Testis (tissue), 2 donors: ENCODE measurements around the gene ZNF503.

Experiments used
- POLR2A ChIP-seq: fragments of 450-650 bp; IDR thresholded peaks from one replicate; pipeline ENCODE4 v1.6.1; 2017; ENCODE audit warnings: antibody characterized with exemption, mild to moderate bottlenecking, moderate library complexity
- TF ChIP-seq, protein P1 (sequence below), 3 experiments: fragments of 450-650 bp in 2 of 3; fragments of 200-600 bp in 1 of 3; sonication (generic) in 1 of 3; IDR thresholded peaks; one replicate each; pipeline ENCODE4 v1.5.1; 2016 to 2019; ENCODE audit warnings: antibody characterized with exemption in 3 of 3, mild to moderate bottlenecking in 2 of 3, moderate library complexity in 1 of 3

DNA sequence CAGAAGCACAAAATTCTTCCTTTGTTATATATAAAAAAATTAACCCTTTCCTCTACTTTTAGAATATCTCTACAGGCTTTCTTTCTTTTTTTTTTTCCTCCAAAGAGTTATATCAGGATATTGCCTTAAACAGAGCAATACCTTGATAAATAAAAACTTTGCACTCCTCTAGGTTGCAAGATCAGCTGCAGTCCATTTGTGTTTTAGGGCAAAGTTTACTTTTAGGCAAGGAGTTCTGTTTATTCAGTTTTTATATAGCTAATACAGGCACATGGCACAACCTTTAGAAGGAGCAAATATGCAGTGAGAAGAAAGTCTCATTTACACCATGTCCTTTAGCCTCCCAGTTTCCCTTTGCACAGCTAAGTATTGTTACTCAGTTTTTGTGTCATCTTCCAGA is 40.1 kb upstream of the ZNF503 start:
- no peak for TF ChIP-seq POLR2A
- TF ChIP-seq, protein P1, sequence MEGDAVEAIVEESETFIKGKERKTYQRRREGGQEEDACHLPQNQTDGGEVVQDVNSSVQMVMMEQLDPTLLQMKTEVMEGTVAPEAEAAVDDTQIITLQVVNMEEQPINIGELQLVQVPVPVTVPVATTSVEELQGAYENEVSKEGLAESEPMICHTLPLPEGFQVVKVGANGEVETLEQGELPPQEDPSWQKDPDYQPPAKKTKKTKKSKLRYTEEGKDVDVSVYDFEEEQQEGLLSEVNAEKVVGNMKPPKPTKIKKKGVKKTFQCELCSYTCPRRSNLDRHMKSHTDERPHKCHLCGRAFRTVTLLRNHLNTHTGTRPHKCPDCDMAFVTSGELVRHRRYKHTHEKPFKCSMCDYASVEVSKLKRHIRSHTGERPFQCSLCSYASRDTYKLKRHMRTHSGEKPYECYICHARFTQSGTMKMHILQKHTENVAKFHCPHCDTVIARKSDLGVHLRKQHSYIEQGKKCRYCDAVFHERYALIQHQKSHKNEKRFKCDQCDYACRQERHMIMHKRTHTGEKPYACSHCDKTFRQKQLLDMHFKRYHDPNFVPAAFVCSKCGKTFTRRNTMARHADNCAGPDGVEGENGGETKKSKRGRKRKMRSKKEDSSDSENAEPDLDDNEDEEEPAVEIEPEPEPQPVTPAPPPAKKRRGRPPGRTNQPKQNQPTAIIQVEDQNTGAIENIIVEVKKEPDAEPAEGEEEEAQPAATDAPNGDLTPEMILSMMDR (IDR thresholded peaks at IDR 0.05), result no peak
